Measurements from ENCODE around the gene IFT20. TPM values are rescaled to one million over a fixed set of nuclear protein-coding genes. Genes with fewer than 3 reads are reported as not detected.
"Not testable (repeated sequence)": the region's sequence is repeated elsewhere in the genome, so short reads cannot be mapped to it uniquely, and the experiment has no call there.

IFT20 gene
- total and polyA plus RNA-seq, 11 donors = 7.9 to 18.9 (median 11.1) TPM

DNA sequence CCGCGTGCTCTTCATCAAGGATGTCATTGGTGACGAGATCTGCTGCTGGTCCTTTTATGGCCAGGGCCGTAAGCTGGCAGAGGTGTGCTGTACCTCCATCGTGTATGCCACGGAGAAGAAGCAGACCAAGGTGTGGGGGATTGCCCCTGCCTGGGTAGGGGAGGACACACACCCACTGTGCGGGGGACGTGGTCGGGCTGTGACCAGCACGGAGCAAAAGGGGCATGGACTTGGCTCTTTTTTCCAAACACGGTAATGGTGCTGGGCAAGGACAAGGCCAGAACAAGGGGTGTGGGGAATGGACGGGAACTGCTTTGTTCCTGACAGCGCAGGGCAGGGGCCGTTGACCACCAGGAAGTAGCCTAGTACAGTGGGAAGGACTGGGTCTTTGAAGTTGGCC lies 7.0 kb upstream of the IFT20 start:
- ATAC-seq = no peak
- H3K27ac ChIP-seq = no peak overlapping the region
- no peaks in the 10 kb centered on the region for H3K9me3 ChIP-seq
- DNase-seq = no peak
- peaks cover 0 to 70% (median 49%) of the 10 kb centered on the region in 12 donors for H3K4me1 ChIP-seq
- intact Hi-C loops (cut with DNase I) = no loop called here
- H3K27me3 ChIP-seq = no peaks in the 10 kb centered on the region
- no peak overlapping the region for H3K4me3 ChIP-seq
- peaks cover 4 to 82% (median 76%) of the 10 kb centered on the region in 9 donors for H3K36me3 ChIP-seq
- TF ChIP-seq, protein P1, sequence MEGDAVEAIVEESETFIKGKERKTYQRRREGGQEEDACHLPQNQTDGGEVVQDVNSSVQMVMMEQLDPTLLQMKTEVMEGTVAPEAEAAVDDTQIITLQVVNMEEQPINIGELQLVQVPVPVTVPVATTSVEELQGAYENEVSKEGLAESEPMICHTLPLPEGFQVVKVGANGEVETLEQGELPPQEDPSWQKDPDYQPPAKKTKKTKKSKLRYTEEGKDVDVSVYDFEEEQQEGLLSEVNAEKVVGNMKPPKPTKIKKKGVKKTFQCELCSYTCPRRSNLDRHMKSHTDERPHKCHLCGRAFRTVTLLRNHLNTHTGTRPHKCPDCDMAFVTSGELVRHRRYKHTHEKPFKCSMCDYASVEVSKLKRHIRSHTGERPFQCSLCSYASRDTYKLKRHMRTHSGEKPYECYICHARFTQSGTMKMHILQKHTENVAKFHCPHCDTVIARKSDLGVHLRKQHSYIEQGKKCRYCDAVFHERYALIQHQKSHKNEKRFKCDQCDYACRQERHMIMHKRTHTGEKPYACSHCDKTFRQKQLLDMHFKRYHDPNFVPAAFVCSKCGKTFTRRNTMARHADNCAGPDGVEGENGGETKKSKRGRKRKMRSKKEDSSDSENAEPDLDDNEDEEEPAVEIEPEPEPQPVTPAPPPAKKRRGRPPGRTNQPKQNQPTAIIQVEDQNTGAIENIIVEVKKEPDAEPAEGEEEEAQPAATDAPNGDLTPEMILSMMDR (IDR thresholded peaks at IDR 0.05) = no peak
- TF ChIP-seq POLR2A (IDR thresholded peaks at IDR 0.05) = no peak
- 91 to 92% (median 92%) methylated on average over 13 to 14 of the region's 14 CpGs for WGBS, 4 donors

DNA sequence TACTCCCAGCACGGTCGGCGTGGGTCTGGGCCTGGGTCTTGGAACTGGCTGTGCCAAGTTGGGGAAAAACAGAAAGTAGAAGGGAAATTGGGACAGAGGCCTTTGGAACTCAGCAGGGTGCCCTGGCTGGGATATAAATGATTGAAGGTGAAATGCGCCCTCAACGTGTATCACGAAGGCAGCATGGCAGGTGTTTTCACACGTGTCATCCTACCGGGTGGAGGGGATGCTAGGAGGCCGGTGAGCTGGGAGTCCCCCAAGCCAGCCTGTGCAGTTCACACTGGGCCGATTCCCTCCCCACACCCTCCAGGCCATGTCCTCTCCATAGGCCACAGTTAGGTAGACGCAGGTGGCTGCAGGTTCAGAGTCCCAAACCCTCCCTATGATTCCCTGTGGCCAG lies 6.2 kb upstream of the IFT20 start:
- ATAC-seq (no peak), DNase-seq (no peak)
- Histone ChIP-seq H3K9me3 (no peaks in the 10 kb centered on the region), H3K36me3 (peaks cover 4 to 74% (median 72%) of the 10 kb centered on the region in 9 donors), H3K4me1 (peaks cover 0 to 70% (median 49%) of the 10 kb centered on the region in 12 donors), H3K27ac (no peak overlapping the region), H3K27me3 (no peaks in the 10 kb centered on the region), H3K4me3 (no peak overlapping the region)
- intact Hi-C loops (cut with DNase I) = no loop called here
- TF ChIP-seq, protein P1 (IDR thresholded peaks at IDR 0.05) = no peak
- TF ChIP-seq POLR2A (IDR thresholded peaks at IDR 0.05) = no peak
- WGBS, 4 donors = 84 to 93% (median 91%) methylated on average over 10 to 11 of the region's 11 CpGs

DNA sequence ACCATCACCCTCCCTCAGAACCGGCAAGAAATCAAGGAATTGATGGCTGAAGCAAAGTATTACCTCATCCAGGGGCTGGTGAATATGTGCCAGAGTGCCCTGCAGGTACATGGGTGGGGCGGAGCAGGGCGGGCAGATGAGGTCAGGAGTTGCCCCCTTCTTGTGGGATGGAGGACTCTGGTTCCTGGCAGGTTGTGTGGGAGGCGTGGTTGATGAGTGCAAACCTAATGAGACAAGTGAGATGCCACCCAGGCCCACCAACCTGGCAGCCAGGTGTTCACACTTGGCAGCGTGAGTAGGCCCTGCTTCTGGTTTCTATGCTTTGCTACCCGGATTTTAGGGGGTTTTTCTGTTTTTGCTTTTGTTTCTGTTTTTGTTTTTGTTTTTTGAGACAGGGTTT lies 5.1 kb upstream of the IFT20 start:
- Histone ChIP-seq H3K4me3 (no peak overlapping the region), H3K27me3 (no peaks in the 10 kb centered on the region), H3K27ac (peak overlapping the region in 1 of 12 donors; percentile 99), H3K4me1 (peaks cover 0 to 61% (median 41%) of the 10 kb centered on the region in 12 donors), H3K36me3 (peaks cover 4 to 63% (median 61%) of the 10 kb centered on the region in 9 donors), H3K9me3 (no peaks in the 10 kb centered on the region)
- TF ChIP-seq, protein P1 (IDR thresholded peaks at IDR 0.05) = no peak
- TF ChIP-seq POLR2A (IDR thresholded peaks at IDR 0.05) = no peak
- ATAC-seq (no peak), DNase-seq (no peak)
- WGBS, 4 donors = 87 to 97% (median 88%) methylated on average over 6 of the region's 6 CpGs
- intact Hi-C loops (cut with DNase I) = no loop called here

DNA sequence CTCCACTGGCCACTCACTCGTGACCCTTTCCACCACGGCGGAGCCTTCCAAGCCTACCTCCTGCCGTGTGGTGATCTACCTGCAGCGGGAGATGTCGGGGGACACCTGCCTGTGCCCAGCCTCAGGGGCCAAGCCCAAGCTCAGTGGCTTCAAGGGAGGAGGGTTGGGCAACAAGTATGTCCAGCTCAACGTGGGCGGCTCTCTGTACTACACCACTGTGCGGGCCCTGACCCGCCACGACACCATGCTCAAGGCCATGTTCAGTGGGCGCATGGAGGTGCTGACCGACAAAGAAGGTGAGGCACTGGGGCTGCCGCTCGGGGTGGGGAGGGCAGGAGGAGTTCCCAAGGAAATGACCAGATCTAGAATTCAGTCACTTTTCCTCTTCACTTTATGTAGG lies 4.2 kb upstream of the IFT20 start:
- Histone ChIP-seq H3K4me3 (peak overlapping the region in 1 of 12 donors; percentile 15), H3K4me1 (peaks cover 0 to 57% (median 41%) of the 10 kb centered on the region in 12 donors), H3K36me3 (peaks cover 4 to 54% (median 51%) of the 10 kb centered on the region in 9 donors), H3K27me3 (no peaks in the 10 kb centered on the region), H3K27ac (peak overlapping the region in 11 of 12 donors; percentile 15 to 100 (median 98)), H3K9me3 (no peaks in the 10 kb centered on the region)
- no peak for ATAC-seq
- intact Hi-C loops (cut with DNase I) = loop anchor here in 3 of 10 donors (5.0 to 10.0 kb wide), 3 partner anchors 605 to 615 kb away; partner anchors contain the start of gene PHF12 (in 2 of the 3)
- no peak for DNase-seq
- 82 to 92% (median 91%) methylated on average over 15 of the region's 15 CpGs for WGBS, 4 donors
- no peak for TF ChIP-seq POLR2A (IDR thresholded peaks at IDR 0.05)
- TF ChIP-seq, protein P1 (IDR thresholded peaks at IDR 0.05) = no peak

DNA sequence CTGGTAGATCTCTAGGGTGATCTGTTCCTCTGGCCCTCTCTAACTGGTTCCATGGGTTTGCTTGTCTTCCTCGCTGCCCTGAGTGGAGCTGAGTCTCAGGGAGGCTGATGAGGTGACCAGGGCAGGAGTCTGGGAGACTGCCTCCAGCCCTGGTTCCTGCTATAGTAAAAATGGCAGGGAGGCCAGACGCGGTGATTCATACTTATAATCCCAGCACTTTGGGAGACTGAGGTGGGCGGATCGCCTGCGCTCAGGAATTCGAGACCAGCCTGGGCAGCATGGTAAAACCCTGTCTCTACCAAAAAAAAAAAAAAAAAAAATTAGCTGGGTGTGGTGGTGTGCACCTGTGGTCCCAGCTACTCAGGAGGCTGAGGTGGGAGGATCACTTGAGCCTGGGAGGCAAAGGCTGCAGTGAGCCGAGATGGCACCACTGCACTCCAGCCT lies 3.5 kb upstream of the IFT20 start:
- not testable (repeated sequence) for ATAC-seq, DNase-seq, H3K27me3 ChIP-seq, H3K9me3 ChIP-seq
- intact Hi-C loops (cut with DNase I) = loop anchor here in 3 of 10 donors (5.0 to 10.0 kb wide), 3 partner anchors 606 to 616 kb away; partner anchors contain the start of gene PHF12 (in 2 of the 3)
- peaks cover 1 to 47% (median 45%) of the 10 kb centered on the region in 9 donors for H3K36me3 ChIP-seq
- 69 to 79% (median 75%) methylated on average over 7 to 8 of the region's 8 CpGs for WGBS, 4 donors
- peak overlapping the region in 11 of 12 donors; percentile 93 to 100 (median 98) for H3K27ac ChIP-seq
- peaks cover 0 to 62% (median 48%) of the 10 kb centered on the region in 12 donors for H3K4me1 ChIP-seq
- H3K4me3 ChIP-seq = peak overlapping the region in 7 of 12 donors; percentile 15 to 93 (median 25)
